AG04449 (cell line): ENCODE measurements around the gene CAMTA1.

Experiments used
- CTCF ChIA-PET: fragments of 350-600 bp; formaldehyde crosslinking; extraction: SDS; loops from one replicate; lab custom pipeline; 2021; ENCODE audit warnings: antibody characterized with exemption; lab: Yijun Ruan, JAX
- POLR2A ChIA-PET: fragments of 400-600, 350-600 bp; formaldehyde crosslinking; extraction: SDS; loops from one replicate; lab custom pipeline; 2020; ENCODE audit warnings: antibody characterized with exemption, inconsistent platforms; lab: Yijun Ruan, JAX
- DNase-seq: peaks from one replicate; pipeline ENCODE4 v3.0.0-alpha.2; 2010; ENCODE audit warnings: low read depth, low spot score
- H3K4me3 ChIP-seq: 2 replicates; pipeline ENCODE4 v1.5.1; 2011; ENCODE audit warnings: low read depth, mild to moderate bottlenecking, control low read depth, low read length
- TF ChIP-seq, protein P1 (sequence below): IDR thresholded peaks from one replicate; pipeline ENCODE4 v1.5.1; 2011; ENCODE audit warnings: mild to moderate bottlenecking, moderate library complexity, low read length, control low read depth, inconsistent platforms; ENCODE audit not compliant: insufficient read depth; ENCODE audit errors: missing control alignments

Gene CAMTA1

GRCh38 chr1:7771823-7772299 is 986.6 kb downstream of the CAMTA1 start:
- ChIA-PET CTCF (interaction anchor here (0.7 to 5.5 kb wide), 6 partner anchors 11 to 729 kb away, joined by 3 to 43 read pairs (median 4); no protein-coding TSS in a partner anchor), POLR2A (interaction anchor here (0.5 to 1.1 kb wide), 5 partner anchors 9 to 91 kb away, joined by 3 to 6 read pairs (median 3); no protein-coding TSS in a partner anchor)
- TF ChIP-seq, protein P1, sequence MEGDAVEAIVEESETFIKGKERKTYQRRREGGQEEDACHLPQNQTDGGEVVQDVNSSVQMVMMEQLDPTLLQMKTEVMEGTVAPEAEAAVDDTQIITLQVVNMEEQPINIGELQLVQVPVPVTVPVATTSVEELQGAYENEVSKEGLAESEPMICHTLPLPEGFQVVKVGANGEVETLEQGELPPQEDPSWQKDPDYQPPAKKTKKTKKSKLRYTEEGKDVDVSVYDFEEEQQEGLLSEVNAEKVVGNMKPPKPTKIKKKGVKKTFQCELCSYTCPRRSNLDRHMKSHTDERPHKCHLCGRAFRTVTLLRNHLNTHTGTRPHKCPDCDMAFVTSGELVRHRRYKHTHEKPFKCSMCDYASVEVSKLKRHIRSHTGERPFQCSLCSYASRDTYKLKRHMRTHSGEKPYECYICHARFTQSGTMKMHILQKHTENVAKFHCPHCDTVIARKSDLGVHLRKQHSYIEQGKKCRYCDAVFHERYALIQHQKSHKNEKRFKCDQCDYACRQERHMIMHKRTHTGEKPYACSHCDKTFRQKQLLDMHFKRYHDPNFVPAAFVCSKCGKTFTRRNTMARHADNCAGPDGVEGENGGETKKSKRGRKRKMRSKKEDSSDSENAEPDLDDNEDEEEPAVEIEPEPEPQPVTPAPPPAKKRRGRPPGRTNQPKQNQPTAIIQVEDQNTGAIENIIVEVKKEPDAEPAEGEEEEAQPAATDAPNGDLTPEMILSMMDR = no peak
- no peak for DNase-seq
- H3K4me3 ChIP-seq = peak overlapping the region; percentile 89

- no peak overlapping the region for H3K4me3 ChIP-seq
- TF ChIP-seq, protein P1 = no peak
- ChIA-PET CTCF (interaction anchor here (2.6 kb wide), 1 partner anchor 24 kb away, joined by 7 read pairs; no protein-coding TSS in a partner anchor), POLR2A (no interaction called here)
- DNase-seq = no peak
Measured at GRCh38 chr1:7777591-7777990, 992.3 kb downstream of the CAMTA1 start.

DNA sequence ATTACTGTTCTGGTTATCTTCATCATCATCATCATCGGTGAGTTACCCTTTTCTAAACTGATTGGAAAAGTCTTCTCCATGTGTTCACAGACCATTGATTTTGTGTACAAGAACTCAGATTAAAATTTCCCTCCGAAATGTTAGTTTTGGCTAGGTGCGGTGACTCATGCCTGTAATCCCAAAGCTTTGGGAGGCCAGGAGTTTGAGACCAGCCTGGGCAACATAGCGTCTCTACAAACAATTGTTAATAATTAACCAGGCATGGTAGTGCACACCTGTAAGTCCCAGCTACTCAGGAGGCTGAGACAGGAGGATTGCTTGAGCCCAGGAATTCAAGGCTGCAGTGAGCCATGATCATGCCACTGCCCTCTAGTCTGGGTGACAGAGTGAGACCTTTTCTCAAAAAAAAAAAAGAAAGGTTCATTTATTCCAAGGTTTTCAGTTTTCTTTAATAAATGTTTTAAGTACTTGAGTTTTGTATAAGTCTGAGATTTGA is 992.9 kb downstream of the CAMTA1 start:
- ChIA-PET CTCF (interaction anchor here (2.6 kb wide), 1 partner anchor 25 kb away, joined by 7 read pairs; no protein-coding TSS in a partner anchor), POLR2A (no interaction called here)
- TF ChIP-seq, protein P1 = no peak
- H3K4me3 ChIP-seq = no peak overlapping the region
- no peak for DNase-seq

DNA sequence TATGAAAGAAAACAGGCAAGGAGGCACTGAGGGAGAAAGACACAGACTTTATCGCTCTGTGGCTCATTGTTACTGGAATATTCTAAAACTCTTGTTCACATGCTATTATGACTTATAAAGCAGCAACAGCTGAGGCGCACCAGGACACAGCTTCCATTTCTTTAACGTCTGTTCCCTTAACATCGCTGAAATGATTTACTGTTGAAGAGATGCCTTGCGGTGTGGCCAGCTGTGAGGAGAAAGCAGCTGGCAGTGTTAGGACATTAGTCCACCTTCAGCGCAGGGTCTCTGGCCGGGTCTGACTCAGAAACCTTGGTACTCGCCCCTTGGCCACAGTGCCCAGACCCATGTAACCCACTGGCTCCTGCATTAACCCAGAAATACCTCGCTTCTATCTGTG is 995.7 kb downstream of the CAMTA1 start:
- ChIA-PET CTCF (interaction anchor here (1.3 kb wide), 1 partner anchor 113 kb away, joined by 6 read pairs; no protein-coding TSS in a partner anchor), POLR2A (interaction anchor here (0.7 kb wide), 1 partner anchor 9 kb away, joined by 3 read pairs; no protein-coding TSS in a partner anchor)
- TF ChIP-seq, protein P1 = no peak
- H3K4me3 ChIP-seq = no peak overlapping the region
- DNase-seq = no peak

DNA sequence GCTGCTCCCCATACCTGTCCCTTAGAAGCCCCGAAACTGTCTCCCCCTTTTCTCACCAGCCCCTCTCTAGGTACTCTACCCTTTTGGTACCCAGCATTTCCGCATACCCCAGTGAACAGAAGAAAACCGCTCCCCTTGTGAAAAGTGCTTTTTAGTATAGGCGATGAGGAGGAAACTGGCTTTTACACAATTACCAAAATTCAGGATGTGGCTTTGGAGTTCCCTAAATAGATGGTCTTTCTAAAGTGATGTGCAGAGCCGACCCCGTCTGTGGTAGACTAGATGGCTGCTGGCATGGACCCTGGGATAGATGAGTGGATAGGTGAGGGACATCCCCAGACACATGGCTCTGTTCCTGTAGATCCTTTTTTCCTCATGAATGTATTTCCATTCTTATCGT is 996.2 kb downstream of the CAMTA1 start:
- ChIA-PET POLR2A (interaction anchor here (0.7 kb wide), 1 partner anchor 10 kb away, joined by 3 read pairs; no protein-coding TSS in a partner anchor), CTCF (interaction anchor here (1.3 kb wide), 1 partner anchor 113 kb away, joined by 6 read pairs; no protein-coding TSS in a partner anchor)
- no peak for DNase-seq
- H3K4me3 ChIP-seq = no peak overlapping the region
- TF ChIP-seq, protein P1 = no peak

DNA sequence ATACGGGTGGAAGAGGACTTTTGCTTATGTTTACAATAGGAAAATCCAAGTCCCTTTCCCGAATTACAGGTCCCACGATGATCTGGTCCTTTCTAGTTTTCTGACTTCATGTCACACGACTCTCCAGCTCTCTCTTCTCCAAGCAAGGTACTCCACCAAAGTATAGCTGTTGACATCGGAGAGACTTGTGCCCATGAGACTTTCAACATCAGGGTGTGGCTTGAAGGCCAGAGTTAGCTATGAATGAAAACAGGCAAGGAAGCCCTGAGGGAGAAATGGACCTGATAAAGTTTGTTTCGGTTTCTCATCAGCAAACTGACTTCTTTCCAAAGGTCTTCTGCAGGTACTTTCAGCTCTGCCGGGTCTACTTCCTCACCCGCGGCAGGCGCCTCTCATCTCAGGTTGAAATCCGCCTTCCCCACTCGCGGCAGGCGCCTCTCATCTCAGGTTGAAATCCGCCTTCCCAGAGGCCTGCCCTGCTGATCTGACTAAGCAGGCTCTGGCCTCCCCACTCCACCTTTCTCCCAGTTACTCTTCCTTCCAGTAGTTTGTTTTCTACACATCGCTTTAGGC is 996.8 kb downstream of the CAMTA1 start:
- no peak overlapping the region for H3K4me3 ChIP-seq
- TF ChIP-seq, protein P1 = no peak
- ChIA-PET CTCF (interaction anchor here (1.0 kb wide), 1 partner anchor 113 kb away, joined by 4 read pairs; no protein-coding TSS in a partner anchor), POLR2A (interaction anchor here (1.3 kb wide), 1 partner anchor 10 kb away, joined by 6 read pairs; no protein-coding TSS in a partner anchor)
- no peak for DNase-seq
